ENCODE measurements around the gene MRPL40. TPM values are rescaled to one million over a fixed set of nuclear protein-coding genes. Genes with fewer than 3 reads are reported as not detected.
A peak's percentile ranks its signal among the peaks of the same experiment; 100 is the strongest.

MRPL40 gene
- total and polyA plus RNA-seq, 12 donors, result 22.4 to 132 (median 54.7) TPM

DNA sequence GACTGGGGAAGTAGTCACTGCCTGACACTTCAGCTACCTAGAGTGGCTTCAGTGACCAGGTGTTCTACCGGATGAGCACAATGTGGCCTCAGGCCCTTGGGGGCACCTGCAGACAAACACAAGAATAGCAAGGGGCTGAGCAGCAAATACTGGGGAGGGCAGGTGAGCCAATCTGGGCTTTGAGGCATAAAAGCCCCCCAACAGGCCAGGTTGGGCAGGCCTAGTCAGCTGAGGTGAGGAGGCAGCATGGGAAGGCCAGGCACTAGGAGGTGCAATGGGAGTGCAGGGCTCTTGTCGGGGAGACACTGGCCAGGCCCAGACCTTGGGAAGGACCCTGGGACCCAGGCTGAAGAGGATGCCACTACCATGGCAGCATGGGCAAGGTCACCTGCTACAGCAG lies 37.7 kb downstream of the MRPL40 start:
- intact Hi-C loops (cut with DNase I), result loop anchor here in 1 of 2 donors (10.0 kb wide), 1 partner anchor 175 kb away; the partner anchor contains the start of gene CLTCL1
- DNase-seq, result peak in 1 of 7 donors; percentile 39
- Histone ChIP-seq H3K36me3 (replicated peaks in 1 of 2) (peaks cover 0 to 96% of the 10 kb centered on the region in 2 donors), H3K27me3 (no peaks in the 10 kb centered on the region), H3K9me3 (replicated peaks in 1 of 3) (no peaks in the 10 kb centered on the region), H3K4me1 (replicated peaks in 1 of 2) (no peaks in the 10 kb centered on the region), H3K4me3 (no peak overlapping the region), H3K27ac (no peak overlapping the region)
- TF ChIP-seq POLR2A (IDR thresholded peaks at IDR 0.05), result no peak
- 80 to 86% (median 83%) methylated on average over 2 of the region's 2 CpGs for WGBS, 4 donors

DNA sequence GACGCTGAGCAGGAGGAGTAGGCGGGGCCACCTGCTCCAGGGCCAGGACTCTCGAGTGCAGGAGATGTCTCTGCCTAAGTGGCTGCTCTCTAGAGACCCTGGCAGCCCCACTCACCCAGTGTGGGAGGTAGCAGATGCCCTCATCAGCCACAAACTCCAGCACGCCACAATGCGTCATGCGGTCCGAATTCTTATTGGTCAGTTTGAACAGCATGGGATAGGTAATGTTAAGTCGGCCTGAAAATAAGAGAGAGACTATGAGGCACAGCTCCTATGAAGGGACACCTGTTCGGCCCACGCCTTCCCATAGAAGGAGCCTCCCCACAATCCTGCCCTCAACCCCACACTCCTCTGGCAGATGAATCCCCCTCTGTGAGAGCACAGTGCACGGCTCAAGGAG lies 39.2 kb downstream of the MRPL40 start:
- no peak overlapping the region for H3K4me3 ChIP-seq
- no peaks in the 10 kb centered on the region for H3K9me3 ChIP-seq (replicated peaks in 1 of 3)
- intact Hi-C loops (cut with DNase I), result loop anchor here in 1 of 2 donors (10.0 kb wide), 1 partner anchor 177 kb away; the partner anchor contains the start of gene CLTCL1
- peaks cover 0 to 84% of the 10 kb centered on the region in 2 donors for H3K36me3 ChIP-seq (replicated peaks in 1 of 2)
- no peak overlapping the region for H3K27ac ChIP-seq
- H3K4me1 ChIP-seq (replicated peaks in 1 of 2), result no peaks in the 10 kb centered on the region
- WGBS, 4 donors, result 91 to 96% (median 93%) methylated on average over 9 to 11 of the region's 11 CpGs
- DNase-seq, result peak in 1 of 7 donors; percentile 43
- no peaks in the 10 kb centered on the region for H3K27me3 ChIP-seq
- TF ChIP-seq POLR2A (IDR thresholded peaks at IDR 0.05), result no peak
- TF ChIP-seq, protein P1, sequence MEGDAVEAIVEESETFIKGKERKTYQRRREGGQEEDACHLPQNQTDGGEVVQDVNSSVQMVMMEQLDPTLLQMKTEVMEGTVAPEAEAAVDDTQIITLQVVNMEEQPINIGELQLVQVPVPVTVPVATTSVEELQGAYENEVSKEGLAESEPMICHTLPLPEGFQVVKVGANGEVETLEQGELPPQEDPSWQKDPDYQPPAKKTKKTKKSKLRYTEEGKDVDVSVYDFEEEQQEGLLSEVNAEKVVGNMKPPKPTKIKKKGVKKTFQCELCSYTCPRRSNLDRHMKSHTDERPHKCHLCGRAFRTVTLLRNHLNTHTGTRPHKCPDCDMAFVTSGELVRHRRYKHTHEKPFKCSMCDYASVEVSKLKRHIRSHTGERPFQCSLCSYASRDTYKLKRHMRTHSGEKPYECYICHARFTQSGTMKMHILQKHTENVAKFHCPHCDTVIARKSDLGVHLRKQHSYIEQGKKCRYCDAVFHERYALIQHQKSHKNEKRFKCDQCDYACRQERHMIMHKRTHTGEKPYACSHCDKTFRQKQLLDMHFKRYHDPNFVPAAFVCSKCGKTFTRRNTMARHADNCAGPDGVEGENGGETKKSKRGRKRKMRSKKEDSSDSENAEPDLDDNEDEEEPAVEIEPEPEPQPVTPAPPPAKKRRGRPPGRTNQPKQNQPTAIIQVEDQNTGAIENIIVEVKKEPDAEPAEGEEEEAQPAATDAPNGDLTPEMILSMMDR (IDR thresholded peaks at IDR 0.05), result no peak

DNA sequence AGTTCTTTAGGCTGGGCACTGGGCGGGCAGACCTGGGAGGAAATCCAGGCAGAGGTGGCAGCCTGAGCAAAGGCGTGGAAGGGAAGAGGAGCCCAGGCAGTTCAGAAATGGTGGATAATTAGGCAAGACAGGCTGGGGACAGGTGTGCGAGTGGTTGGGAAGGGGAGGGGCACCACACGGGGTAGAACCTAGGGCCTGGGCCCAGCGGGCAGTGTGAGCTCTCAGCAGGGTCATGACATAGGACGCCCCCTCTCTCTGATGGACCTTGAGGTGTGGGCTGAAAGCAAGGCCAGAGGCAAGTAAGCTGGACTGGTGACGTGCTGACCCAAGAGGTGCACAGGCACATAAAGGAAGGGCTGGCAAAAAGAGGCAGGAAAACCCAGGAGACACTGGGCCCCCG lies 39.9 kb downstream of the MRPL40 start:
- no peak overlapping the region for H3K4me3 ChIP-seq
- WGBS, 4 donors, result 87 to 91% (median 89%) methylated on average over 8 of the region's 8 CpGs
- peak in 1 of 7 donors; percentile 46 for DNase-seq
- no peak overlapping the region for H3K27ac ChIP-seq
- peaks cover 0 to 78% of the 10 kb centered on the region in 2 donors for H3K36me3 ChIP-seq (replicated peaks in 1 of 2)
- intact Hi-C loops (cut with DNase I), result loop anchor here in 1 of 2 donors (10.0 kb wide), 1 partner anchor 177 kb away; the partner anchor contains the start of gene CLTCL1
- TF ChIP-seq, protein P1 (IDR thresholded peaks at IDR 0.05), result no peak
- H3K27me3 ChIP-seq, result no peaks in the 10 kb centered on the region
- H3K9me3 ChIP-seq (replicated peaks in 1 of 3), result no peaks in the 10 kb centered on the region
- peaks cover under 1 to 3% of the 10 kb centered on the region in 2 donors for H3K4me1 ChIP-seq (replicated peaks in 1 of 2)

DNA sequence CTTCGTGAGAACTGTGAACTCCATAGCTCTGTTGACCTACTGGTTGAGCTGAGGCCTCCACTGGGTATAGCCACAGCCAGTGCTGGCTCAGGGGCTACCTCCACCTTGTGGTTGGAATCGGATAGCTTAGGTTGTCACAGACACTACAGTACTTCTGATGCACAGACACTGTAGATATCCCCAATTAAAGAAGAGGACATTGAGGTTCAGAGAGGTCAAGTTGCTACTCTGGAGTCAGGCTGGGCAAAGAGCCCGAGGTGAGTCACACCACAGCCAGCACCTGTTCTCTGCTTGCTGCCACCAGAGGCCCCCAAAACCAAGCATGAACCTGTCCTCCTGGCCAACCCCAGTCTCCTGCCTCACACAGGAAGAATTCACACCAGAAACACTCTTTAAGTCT lies 41.2 kb downstream of the MRPL40 start:
- no peaks in the 10 kb centered on the region for H3K9me3 ChIP-seq (replicated peaks in 1 of 3)
- intact Hi-C loops (cut with DNase I), result loop anchor here in 1 of 2 donors (10.0 kb wide), 1 partner anchor 179 kb away; the partner anchor contains the start of gene CLTCL1
- H3K4me3 ChIP-seq, result no peak overlapping the region
- peak in 5 of 7 donors; percentile 23 to 56 (median 35) for DNase-seq
- H3K4me1 ChIP-seq (replicated peaks in 1 of 2), result peaks cover 12 to 15% of the 10 kb centered on the region in 2 donors
- no peak for TF ChIP-seq POLR2A (IDR thresholded peaks at IDR 0.05)
- TF ChIP-seq, protein P1 (IDR thresholded peaks at IDR 0.05), result no peak
- H3K27ac ChIP-seq, result no peak overlapping the region
- 63 to 100% (median 74%) methylated on average over 1 to 3 of the region's 3 CpGs for WGBS, 4 donors
- peaks cover 0 to 64% of the 10 kb centered on the region in 2 donors for H3K36me3 ChIP-seq (replicated peaks in 1 of 2)
- H3K27me3 ChIP-seq, result no peaks in the 10 kb centered on the region

GRCh38 chr22:19476023-19476422 lies 43.7 kb downstream of the MRPL40 start:
- peaks cover 15 to 21% of the 10 kb centered on the region in 2 donors for H3K4me1 ChIP-seq (replicated peaks in 1 of 2)
- TF ChIP-seq, protein P1 (IDR thresholded peaks at IDR 0.05), result no peak
- TF ChIP-seq POLR2A (IDR thresholded peaks at IDR 0.05), result no peak
- no peaks in the 10 kb centered on the region for H3K9me3 ChIP-seq (replicated peaks in 1 of 3)
- H3K4me3 ChIP-seq, result no peak overlapping the region
- H3K36me3 ChIP-seq (replicated peaks in 1 of 2), result peaks cover 0 to 40% of the 10 kb centered on the region in 2 donors
- 74 to 82% (median 78%) methylated on average over 3 of the region's 3 CpGs for WGBS, 4 donors
- intact Hi-C loops (cut with DNase I), result loop anchor here in 1 of 2 donors (10.0 kb wide), 1 partner anchor 181 kb away; the partner anchor contains the start of gene CLTCL1
- H3K27me3 ChIP-seq, result no peaks in the 10 kb centered on the region
- H3K27ac ChIP-seq, result no peak overlapping the region
- peak in 1 of 7 donors; percentile 6 for DNase-seq
